GM19239 (cell line): ENCODE results near the gene WARS2.
"Not testable (repeated sequence)": the region's sequence is repeated elsewhere in the genome, so short reads cannot be mapped to it uniquely, and the experiment has no call there.

Experiments
- DNase-seq: peaks from one replicate; pipeline ENCODE4 v3.0.0; 2011; ENCODE audit warnings: low spot score; ENCODE audit not compliant: insufficient read length
- FAIRE-seq: peaks from 2 replicates; lab custom pipeline; 2011; peaks lifted over from hg19 to GRCh38; lab: Jason Lieb, UNC

The WARS2 gene

DNA sequence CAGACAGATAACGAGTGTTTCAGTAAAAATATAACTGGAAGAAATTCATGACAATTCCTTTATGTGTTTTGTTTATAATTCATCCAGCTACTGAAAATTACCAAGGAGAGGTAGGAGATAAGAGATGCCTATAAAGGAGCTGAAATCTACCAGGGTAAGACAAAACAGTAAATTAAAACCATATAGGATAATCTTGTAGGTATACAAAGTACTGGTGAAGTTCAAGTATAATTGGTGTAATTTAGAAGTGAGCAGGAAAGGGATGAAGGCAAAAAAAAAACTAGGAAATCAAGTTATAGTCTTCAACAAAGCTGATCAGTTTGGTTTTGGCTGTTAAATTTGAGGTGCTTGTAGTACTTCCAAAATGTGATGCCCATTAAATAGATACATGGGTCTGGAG, 1.2 kb upstream of the WARS2 start:
- FAIRE-seq (no peak), DNase-seq (no peak)

DNA sequence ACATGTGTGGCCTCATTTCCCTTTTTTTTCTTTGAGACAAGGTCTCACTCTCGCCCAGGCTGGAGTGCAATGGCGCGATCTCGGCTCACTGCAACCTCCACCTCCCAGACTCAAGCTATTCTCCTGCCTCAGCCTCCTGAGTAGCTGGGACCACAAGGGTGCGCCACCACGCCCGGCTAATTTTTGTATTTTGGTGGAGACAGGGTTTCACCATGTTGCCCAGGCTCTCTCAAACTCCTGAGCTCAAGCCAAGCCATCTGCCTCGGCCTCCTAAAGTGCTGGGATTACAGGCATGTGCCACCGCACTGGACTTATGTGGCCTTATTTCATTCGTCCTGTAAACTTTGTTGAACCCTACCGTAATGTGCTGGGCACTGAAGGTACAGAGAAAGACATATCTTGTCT, 569 bp upstream of the WARS2 start:
- FAIRE-seq (peak; percentile 31), DNase-seq (no peak)

GRCh38 chr1:119139857-119140176, 636 bp downstream of the WARS2 start:
- FAIRE-seq, result no peak

GRCh38 chr1:119139403-119139802, 1.1 kb downstream of the WARS2 start:
- no peak for FAIRE-seq
- no peak for DNase-seq

More at GRCh38 chr1:119139857-119140176, 636 bp downstream of the WARS2 start:
- no peak for DNase-seq

GRCh38 chr1:119136401-119136800, 4.1 kb downstream of the WARS2 start:
- no peak for DNase-seq
- FAIRE-seq, result no peak

DNA sequence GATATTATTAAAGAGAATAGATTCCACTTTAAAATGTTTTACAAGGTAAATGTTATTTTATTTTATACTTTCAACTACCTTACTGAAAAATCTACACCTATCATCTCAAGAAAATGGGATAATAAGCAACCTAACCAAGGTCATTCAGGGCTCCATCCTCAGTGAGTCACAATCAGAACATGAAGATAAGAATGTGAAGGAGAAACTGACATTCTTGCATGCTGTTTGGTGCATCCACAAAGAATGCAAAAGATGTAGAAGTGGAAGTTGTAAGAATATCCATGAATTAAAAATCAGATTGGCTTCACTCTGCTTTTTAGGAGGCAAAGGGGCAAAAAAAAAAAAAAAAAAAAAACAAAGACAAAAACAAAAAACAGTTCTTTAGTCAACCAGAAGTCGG, 6.5 kb downstream of the WARS2 start:
- DNase-seq, result no peak
- no peak for FAIRE-seq

GRCh38 chr1:119132179-119132578, 8.3 kb downstream of the WARS2 start:
- no peak for DNase-seq
- no peak for FAIRE-seq

DNA sequence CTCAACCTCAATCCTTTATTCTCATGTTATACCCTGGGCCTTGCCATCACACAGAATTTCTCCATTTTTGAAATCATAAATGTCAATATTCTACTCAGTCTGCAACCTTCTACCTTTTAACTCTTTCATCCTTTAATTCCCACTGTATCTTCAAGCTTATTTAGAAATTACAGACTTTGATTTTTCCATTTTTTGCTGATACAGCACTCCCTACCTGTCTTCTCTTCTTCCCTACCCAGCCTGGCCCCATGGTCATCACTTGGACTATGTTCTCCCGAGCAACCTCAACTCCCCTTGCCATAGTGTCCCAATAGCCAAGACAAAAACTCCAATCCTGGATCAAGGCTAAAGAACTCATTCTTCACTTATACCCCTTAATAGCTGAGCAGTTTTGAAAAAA, 14.6 kb downstream of the WARS2 start:
- DNase-seq (no peak), FAIRE-seq (no peak)

DNA sequence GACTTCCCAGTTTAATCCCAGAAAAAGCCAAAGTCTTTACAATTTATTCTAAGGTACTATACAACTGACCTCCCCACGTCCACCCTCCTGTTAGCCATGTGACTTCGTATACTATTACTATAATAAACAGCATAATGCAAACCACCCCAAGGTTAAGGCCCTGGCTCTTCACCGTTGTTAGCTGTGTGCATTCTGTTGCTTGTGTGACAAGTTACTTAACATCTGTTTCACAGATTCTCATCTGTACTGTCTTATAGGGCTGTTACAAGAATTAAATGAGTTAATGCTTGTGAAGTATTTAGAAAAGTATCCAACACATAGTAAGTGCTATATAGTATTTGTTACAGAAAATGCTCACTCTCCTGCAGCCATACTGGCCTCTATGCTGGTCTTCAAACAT, 15.7 kb downstream of the WARS2 start:
- DNase-seq (no peak), FAIRE-seq (no peak)

DNA sequence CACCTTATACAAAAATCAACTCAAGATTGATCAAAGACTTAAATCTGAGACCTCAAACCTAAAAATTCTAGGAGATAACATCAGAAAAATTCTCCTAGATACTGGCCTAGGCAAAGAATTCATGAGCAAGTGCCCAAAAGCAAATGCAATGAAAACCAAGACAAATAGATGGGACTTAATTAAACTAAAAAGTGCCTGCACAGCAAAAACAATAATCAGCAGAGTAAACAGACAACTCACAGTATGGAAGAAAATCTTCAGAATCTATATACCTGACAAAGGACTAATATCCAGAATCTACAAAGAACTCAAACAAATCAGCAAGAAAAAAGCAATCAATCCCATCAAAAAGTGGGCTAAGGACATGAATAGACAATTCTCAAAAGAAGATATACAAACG, 18.6 kb downstream of the WARS2 start:
- FAIRE-seq, DNase-seq: not testable (repeated sequence)

DNA sequence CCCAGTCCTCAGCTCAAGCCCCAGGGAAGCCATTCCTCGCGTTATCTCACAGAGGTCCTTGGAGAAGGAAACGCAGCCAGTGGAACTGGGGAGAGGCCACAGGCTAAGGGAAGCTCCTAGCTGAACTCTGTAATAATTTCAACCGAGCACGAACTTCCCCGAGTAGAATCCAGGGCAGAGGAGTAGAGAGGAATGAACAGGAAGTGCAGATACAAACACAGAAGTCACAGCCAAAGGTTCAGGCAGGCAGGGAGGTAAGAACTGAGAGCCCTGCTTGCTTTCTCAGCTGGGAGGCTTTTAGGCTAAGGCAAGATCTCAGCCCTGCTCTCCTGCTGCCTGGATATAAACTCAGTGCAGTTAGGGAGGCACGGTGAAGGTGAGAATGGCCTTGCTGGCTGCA, 23.7 kb downstream of the WARS2 start:
- DNase-seq, result no peak
- FAIRE-seq, result no peak

GRCh38 chr1:119115736-119116135, 24.7 kb downstream of the WARS2 start:
- no peak for FAIRE-seq

DNA sequence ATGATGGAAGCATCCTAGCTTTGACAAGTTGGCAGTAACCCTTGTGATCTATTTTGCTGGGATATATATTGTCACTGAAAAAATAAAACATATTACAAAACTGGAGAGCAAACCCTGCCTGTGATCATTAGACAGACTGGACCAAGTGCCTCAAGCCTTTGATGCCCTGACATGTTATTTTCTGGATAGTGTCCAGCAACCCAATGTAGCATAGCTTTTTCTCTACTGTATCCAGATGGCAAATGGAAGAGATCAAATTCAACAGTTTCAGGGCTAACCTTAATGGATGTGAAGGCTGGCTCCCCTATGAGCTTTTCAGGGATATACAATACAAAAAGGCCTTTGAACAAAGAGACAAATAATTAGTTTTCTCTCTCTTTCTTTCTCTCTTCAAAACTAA, 25.1 kb downstream of the WARS2 start:
- no peak for FAIRE-seq

More at GRCh38 chr1:119115736-119116135, 24.7 kb downstream of the WARS2 start:
- DNase-seq, result no peak

DNA sequence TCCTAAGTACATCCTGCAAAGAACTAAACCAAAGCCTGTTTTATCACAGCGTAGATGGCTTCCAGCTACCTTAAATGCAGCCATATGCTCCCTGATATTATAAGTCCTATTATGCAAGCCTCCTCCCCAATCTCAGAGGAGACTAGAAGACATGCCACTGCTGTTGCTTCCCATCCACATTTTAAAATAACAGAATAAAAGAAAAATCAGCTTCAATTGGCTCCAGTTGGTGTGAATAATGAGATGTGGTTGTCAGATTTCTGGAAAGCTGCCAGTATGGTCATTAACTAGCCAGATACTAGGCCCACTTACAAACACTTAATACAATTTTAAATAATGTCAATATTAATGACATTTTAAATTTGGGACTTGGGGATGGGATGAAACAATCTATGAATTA, 25.7 kb downstream of the WARS2 start:
- FAIRE-seq (no peak), DNase-seq (no peak)

More for the DNA sequence above, 25.1 kb downstream of the WARS2 start:
- DNase-seq, result no peak

- FAIRE-seq (no peak), DNase-seq (no peak)
Measured at GRCh38 chr1:119112791-119113190, 27.7 kb downstream of the WARS2 start.

DNA sequence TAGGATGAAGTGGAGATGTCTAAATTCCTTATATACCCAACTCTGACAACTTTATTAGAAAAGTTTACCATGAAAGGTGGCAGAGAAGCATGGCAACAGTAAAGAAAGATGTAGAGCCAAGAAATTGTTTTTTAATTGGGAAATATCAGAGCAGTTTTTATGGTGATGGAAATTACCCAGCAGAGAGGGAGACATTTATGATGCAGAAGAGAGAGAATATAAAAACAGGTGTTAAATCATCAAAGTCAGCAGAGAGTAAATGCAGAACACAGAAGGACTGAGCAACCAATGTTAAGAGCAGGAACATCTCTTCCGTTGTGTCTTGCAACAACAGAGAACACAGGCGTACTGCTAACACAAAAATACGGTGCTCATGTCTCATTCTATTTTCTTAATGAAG, 28.2 kb downstream of the WARS2 start:
- FAIRE-seq (no peak), DNase-seq (no peak)

GRCh38 chr1:119108988-119109387, 31.5 kb downstream of the WARS2 start:
- no peak for FAIRE-seq
- DNase-seq, result no peak

GRCh38 chr1:119103764-119104163, 36.7 kb downstream of the WARS2 start:
- FAIRE-seq (no peak), DNase-seq (no peak)

GRCh38 chr1:119102051-119102450, 38.4 kb downstream of the WARS2 start:
- DNase-seq, result no peak
- no peak for FAIRE-seq

DNA sequence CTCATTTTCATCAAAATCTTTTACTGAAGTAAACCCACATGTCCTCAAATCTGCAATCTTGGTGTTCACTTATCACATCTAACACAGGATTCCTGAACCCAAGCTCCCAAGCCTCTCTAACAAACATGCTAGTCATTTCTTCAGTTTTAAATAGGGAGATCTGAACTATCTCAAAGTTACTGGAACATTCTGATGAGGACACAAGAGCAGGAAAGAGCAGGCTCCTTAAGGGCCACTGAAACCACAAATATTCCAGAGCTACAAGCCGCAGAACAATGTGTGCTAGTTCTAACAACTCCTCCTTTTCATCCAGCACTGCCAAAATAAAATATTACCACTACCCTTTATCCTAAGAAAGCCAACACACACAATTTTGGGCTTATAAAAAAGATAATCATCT, 38.9 kb downstream of the WARS2 start:
- DNase-seq, result no peak
- FAIRE-seq, result no peak

DNA sequence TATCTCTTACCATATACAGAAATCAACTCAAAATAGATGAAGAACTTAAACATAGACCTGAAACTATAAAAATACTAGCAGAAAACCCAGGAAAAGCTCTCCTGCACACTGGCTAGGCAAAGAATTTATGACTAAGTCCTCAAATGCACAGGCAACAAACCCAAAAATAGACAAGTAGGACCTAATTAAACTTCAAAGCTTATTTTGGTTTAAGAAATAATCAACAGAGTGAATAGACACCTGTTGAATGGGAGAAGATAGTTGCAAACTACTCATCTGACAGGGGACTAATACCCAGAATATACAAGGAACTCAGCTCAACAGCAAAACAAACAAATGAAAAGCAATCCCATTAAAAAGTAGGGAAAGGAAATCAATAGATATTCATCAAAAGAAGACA, 40.7 kb downstream of the WARS2 start:
- no peak for DNase-seq
- FAIRE-seq, result no peak

DNA sequence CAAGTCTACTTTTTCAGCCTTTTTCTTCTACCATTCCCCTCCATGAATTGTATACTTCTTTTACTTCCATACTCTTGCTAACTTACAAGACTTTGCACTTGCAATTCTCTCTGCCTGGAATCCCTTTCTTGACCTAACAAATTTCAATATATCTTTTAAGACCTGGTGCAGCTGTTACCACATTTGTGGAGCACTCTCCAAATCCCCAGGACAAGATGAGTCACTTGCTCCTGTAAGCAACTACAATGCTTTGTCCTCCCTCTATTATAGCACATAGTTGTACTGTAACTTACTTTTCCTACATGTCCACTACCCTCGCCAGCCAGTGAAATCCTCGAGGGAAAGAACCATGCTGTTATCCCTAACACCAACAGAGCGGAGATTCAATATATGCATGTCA, 43.1 kb downstream of the WARS2 start:
- DNase-seq, result no peak
- FAIRE-seq, result no peak

- FAIRE-seq, result no peak
- no peak for DNase-seq
Measured at GRCh38 chr1:119093721-119094120, 46.7 kb downstream of the WARS2 start.
